NCI-H446 (cell line): ENCODE results near the gene SPESP1.
A peak's percentile ranks its signal among the peaks of the same experiment; 100 is the strongest.

Source experiments
- DNase-seq, 2 experiments: peaks; one replicate each; lab custom pipeline; 2025; lab: John Stamatoyannopoulos, UW

Gene SPESP1

GRCh38 chr15:68930268-68931022 lies at the start of gene SPESP1:
TSS of gene SPESP1 (plus strand) at chr15:68930525. CDS start at chr15:68930654, 129 bp downstream.
- no peak for DNase-seq

GRCh38 chr15:68885070-68885469 lies 45.3 kb upstream of the SPESP1 start:
- no peak for DNase-seq

- DNase-seq, result no peak
These were observed 43.2 kb upstream of the SPESP1 start for GRCh38 chr15:68887120-68887519.

- no peak for DNase-seq
These were observed 42.5 kb upstream of the SPESP1 start for GRCh38 chr15:68887819-68888218.

GRCh38 chr15:68888419-68888818 lies 41.9 kb upstream of the SPESP1 start:
- no peak for DNase-seq

- no peak for DNase-seq
These were observed 36.1 kb upstream of the SPESP1 start for GRCh38 chr15:68894208-68894607.

- no peak for DNase-seq
These were observed 34.1 kb upstream of the SPESP1 start for GRCh38 chr15:68896178-68896577.

- DNase-seq, result no peak
These were observed 33.3 kb upstream of the SPESP1 start for GRCh38 chr15:68897016-68897415.

GRCh38 chr15:68900027-68900426 lies 30.3 kb upstream of the SPESP1 start:
- DNase-seq, result no peak

- no peak for DNase-seq
These were observed 22.9 kb upstream of the SPESP1 start for GRCh38 chr15:68907396-68907923.

- no peak for DNase-seq
These were observed 20.7 kb upstream of the SPESP1 start for GRCh38 chr15:68909601-68910100.

GRCh38 chr15:68910341-68910740 lies 20.0 kb upstream of the SPESP1 start:
- DNase-seq, result no peak

GRCh38 chr15:68910816-68911215 lies 19.5 kb upstream of the SPESP1 start:
- DNase-seq, result no peak

- no peak for DNase-seq
These were observed 8.4 kb upstream of the SPESP1 start for GRCh38 chr15:68921926-68922325.

- DNase-seq, result peak; percentile 43 to 73
These were observed 5.3 kb upstream of the SPESP1 start for GRCh38 chr15:68924866-68925560.

GRCh38 chr15:68933001-68933400 lies 2.7 kb downstream of the SPESP1 start:
- DNase-seq, result no peak

GRCh38 chr15:68934341-68934740 lies 4.0 kb downstream of the SPESP1 start:
- no peak for DNase-seq

- no peak for DNase-seq
These were observed 5.1 kb downstream of the SPESP1 start for GRCh38 chr15:68935400-68935937.

- no peak for DNase-seq
These were observed 9.2 kb downstream of the SPESP1 start for GRCh38 chr15:68939501-68939900.

- DNase-seq, result no peak
These were observed 21.5 kb downstream of the SPESP1 start for GRCh38 chr15:68951813-68952212.

GRCh38 chr15:68957696-68958095 lies 27.4 kb downstream of the SPESP1 start:
- DNase-seq, result no peak

- no peak for DNase-seq
These were observed 28.3 kb downstream of the SPESP1 start for GRCh38 chr15:68958597-68958996.

- DNase-seq, result no peak
These were observed 32.1 kb downstream of the SPESP1 start for GRCh38 chr15:68962465-68962864.
